ENCODE results near the gene CDCA3. TPM values are rescaled to one million over a fixed set of nuclear protein-coding genes. Genes with fewer than 3 reads are reported as not detected.

Gene CDCA3
- total RNA-seq, 1 donor from 2014 or later, result 5.2 TPM

DNA sequence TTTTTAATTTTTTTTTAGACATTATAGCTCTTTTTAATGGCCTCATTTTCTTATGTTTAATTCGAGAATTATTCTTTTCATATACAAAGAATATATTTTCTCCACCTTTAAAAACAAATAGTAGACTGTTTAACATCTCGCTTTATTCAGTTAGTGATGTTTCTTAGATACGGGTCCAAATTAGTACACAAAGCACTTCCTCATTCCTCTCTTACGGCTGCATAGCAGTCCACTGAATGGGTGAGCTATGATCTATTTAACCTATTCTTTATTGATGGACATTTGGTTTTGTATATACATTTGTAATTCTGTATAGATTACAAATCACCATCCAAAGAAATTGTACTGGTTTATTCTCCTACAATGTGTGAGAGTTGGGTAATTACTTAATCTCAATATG is 37.7 kb downstream of the CDCA3 start:
- Mint-ChIP-seq H3K9me3 (ENCODE audit: unreplicated experiment) (peaks cover 8% of the 10 kb centered on the region), H3K27ac (ENCODE audit: unreplicated experiment) (no peak overlapping the region), H3K4me3 (ENCODE audit: unreplicated experiment) (no peak overlapping the region), H3K27me3 (ENCODE audit: unreplicated experiment) (peaks cover 6% of the 10 kb centered on the region), H3K4me1 (ENCODE audit: low read depth, unreplicated experiment) (peaks cover 4% of the 10 kb centered on the region), H3K36me3 (ENCODE audit: unreplicated experiment) (no peaks in the 10 kb centered on the region)
- DNase-seq, result no peak
- TF ChIP-seq CTCF (IDR thresholded peaks at IDR 0.05; ENCODE audit: partially characterized antibody, unreplicated experiment), result no peak

DNA sequence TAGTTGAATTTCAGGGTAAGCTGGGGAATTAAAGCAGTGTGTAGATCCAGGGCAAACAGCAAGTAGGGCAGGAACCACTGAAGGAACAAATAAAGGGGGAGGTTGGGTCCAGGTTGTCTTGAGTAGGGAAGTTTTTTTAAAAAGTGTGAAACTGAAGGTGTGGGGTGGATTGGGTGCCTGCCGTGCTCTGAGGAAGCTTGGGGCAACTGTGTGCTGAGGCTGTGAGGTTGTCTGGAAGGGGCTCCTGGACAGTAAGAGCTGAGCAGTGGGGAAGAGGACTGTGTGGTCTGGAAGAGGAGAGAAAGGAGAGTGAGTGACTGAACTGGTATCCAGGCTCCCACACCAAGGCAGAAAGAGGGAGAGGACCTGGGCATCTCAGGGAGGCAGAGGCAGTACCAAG is 40.3 kb downstream of the CDCA3 start:
- no peaks in the 10 kb centered on the region for H3K9me3 Mint-ChIP-seq (ENCODE audit: unreplicated experiment)
- DNase-seq, result no peak
- H3K27me3 Mint-ChIP-seq (ENCODE audit: unreplicated experiment), result no peaks in the 10 kb centered on the region
- TF ChIP-seq CTCF (IDR thresholded peaks at IDR 0.05; ENCODE audit: partially characterized antibody, unreplicated experiment), result no peak
- H3K4me1 Mint-ChIP-seq (ENCODE audit: low read depth, unreplicated experiment), result no peaks in the 10 kb centered on the region
- no peak overlapping the region for H3K4me3 Mint-ChIP-seq (ENCODE audit: unreplicated experiment)
- H3K36me3 Mint-ChIP-seq (ENCODE audit: unreplicated experiment), result no peaks in the 10 kb centered on the region
- no peak overlapping the region for H3K27ac Mint-ChIP-seq (ENCODE audit: unreplicated experiment)

DNA sequence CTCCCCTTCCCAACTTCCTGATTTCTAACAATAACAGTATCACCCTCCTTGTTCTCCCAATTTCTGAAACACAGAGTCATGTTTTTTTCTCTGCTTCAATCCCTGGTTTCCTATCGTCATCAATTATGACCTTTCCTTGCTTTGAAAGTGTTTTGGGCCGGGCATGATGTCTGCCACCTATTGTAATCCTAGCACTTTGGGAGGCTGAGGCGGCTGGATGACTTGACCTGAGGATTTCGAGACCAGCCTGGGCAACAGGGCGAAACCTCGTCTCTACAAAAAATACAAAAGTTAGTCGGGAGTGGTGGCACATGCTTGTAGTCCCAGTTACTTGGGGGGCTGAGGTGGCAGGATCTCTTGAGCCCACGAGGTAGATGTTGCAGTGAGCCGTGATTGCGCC is 42.0 kb downstream of the CDCA3 start:
- no peaks in the 10 kb centered on the region for H3K27me3 Mint-ChIP-seq (ENCODE audit: unreplicated experiment)
- H3K36me3 Mint-ChIP-seq (ENCODE audit: unreplicated experiment), result peaks cover 3% of the 10 kb centered on the region
- no peak for DNase-seq
- H3K4me3 Mint-ChIP-seq (ENCODE audit: unreplicated experiment), result no peak overlapping the region
- no peaks in the 10 kb centered on the region for H3K4me1 Mint-ChIP-seq (ENCODE audit: low read depth, unreplicated experiment)
- TF ChIP-seq CTCF (IDR thresholded peaks at IDR 0.05; ENCODE audit: partially characterized antibody, unreplicated experiment), result no peak
- H3K9me3 Mint-ChIP-seq (ENCODE audit: unreplicated experiment), result peaks cover 2% of the 10 kb centered on the region
- H3K27ac Mint-ChIP-seq (ENCODE audit: unreplicated experiment), result no peak overlapping the region

DNA sequence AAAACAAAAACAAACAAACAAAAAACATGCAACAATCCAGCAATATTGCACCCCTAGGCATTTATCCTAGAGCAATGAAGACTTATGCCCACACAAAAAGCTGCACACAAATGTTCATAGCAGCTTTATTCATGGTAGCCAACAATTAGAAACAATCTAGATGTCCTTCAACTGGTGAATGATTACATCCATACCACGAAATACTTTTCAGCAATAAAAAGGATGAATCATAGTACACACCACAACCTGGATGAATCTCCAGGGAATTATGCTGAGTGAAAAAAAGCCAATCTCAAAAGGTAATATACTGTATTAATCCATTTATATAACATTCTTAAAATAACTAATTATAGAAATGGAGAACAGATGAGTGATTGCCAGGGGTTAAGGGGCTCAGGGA is 43.9 kb downstream of the CDCA3 start:
- no peaks in the 10 kb centered on the region for H3K4me1 Mint-ChIP-seq (ENCODE audit: low read depth, unreplicated experiment)
- no peak overlapping the region for H3K4me3 Mint-ChIP-seq (ENCODE audit: unreplicated experiment)
- H3K36me3 Mint-ChIP-seq (ENCODE audit: unreplicated experiment), result peaks cover 5% of the 10 kb centered on the region
- no peak for TF ChIP-seq CTCF (IDR thresholded peaks at IDR 0.05; ENCODE audit: partially characterized antibody, unreplicated experiment)
- no peaks in the 10 kb centered on the region for H3K27me3 Mint-ChIP-seq (ENCODE audit: unreplicated experiment)
- no peak for DNase-seq
- H3K9me3 Mint-ChIP-seq (ENCODE audit: unreplicated experiment), result peaks cover 2% of the 10 kb centered on the region
- no peak overlapping the region for H3K27ac Mint-ChIP-seq (ENCODE audit: unreplicated experiment)

DNA sequence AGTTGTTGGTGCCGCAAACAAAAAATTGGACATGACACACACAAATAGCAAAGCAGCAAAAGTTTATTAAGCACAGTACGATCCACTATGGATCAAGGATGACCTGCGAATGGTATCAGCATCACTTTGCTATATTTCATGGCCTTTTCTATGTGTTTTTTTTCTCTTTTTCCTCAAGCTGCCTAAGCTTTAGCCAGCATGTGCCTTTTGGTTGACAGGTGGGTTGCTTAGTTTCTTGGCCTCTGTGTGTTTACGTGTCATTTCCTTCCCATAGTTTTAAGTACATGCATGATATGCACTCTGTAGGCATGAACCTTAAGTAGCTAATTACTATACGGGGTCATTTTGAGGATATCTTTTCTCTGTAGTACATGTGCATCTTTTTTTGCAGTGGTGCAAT is 51.9 kb downstream of the CDCA3 start:
- Mint-ChIP-seq H3K4me1 (ENCODE audit: low read depth, unreplicated experiment) (peaks cover 5% of the 10 kb centered on the region), H3K27me3 (ENCODE audit: unreplicated experiment) (peaks cover 5% of the 10 kb centered on the region), H3K36me3 (ENCODE audit: unreplicated experiment) (peaks cover 2% of the 10 kb centered on the region), H3K4me3 (ENCODE audit: unreplicated experiment) (no peak overlapping the region), H3K9me3 (ENCODE audit: unreplicated experiment) (peaks cover 1% of the 10 kb centered on the region), H3K27ac (ENCODE audit: unreplicated experiment) (no peak overlapping the region)
- TF ChIP-seq CTCF (IDR thresholded peaks at IDR 0.05; ENCODE audit: partially characterized antibody, unreplicated experiment), result no peak
- no peak for DNase-seq

Other genes with a start within 250 kb of the CDCA3 start
- gene CHD4, start 243.9 kb downstream of the CDCA3 start, total RNA-seq (ENCODE audit: unreplicated experiment), result 957 TPM
- not detected for gene LPAR5, start 215.3 kb downstream of the CDCA3 start, total RNA-seq (ENCODE audit: unreplicated experiment)
- gene ACRBP, start 203.9 kb downstream of the CDCA3 start, total RNA-seq (ENCODE audit: unreplicated experiment), result 2.5 TPM
- 76.9 TPM for gene ING4, start 188.2 kb downstream of the CDCA3 start, total RNA-seq (ENCODE audit: unreplicated experiment)
- gene ZNF384, start 161.9 kb downstream of the CDCA3 start, total RNA-seq (ENCODE audit: unreplicated experiment), result 83.2 TPM
- 48.8 TPM for gene PIANP, start 150.5 kb downstream of the CDCA3 start, total RNA-seq (ENCODE audit: unreplicated experiment)
- 25.9 TPM for gene COPS7A, start 127.2 kb downstream of the CDCA3 start, total RNA-seq (ENCODE audit: unreplicated experiment)
- gene MLF2, start 98.1 kb downstream of the CDCA3 start, total RNA-seq (ENCODE audit: unreplicated experiment), result 228 TPM
- 966 TPM for gene PTMS, start 84.9 kb downstream of the CDCA3 start, total RNA-seq (ENCODE audit: unreplicated experiment)
- 7.3 TPM for gene LAG3, start 78.8 kb downstream of the CDCA3 start, total RNA-seq (ENCODE audit: unreplicated experiment)
- 0.17 TPM for gene CD4, start 61.8 kb downstream of the CDCA3 start, total RNA-seq (ENCODE audit: unreplicated experiment)
- gene GPR162, start 29.5 kb downstream of the CDCA3 start, total RNA-seq (ENCODE audit: unreplicated experiment), result 145 TPM
- gene P3H3, start 22.9 kb downstream of the CDCA3 start, total RNA-seq (ENCODE audit: unreplicated experiment), result 58.4 TPM
- 45.7 TPM for gene GNB3, start 10.4 kb downstream of the CDCA3 start, total RNA-seq (ENCODE audit: unreplicated experiment)
- 141 TPM for gene USP5, start 864 bp upstream of the CDCA3 start, total RNA-seq (ENCODE audit: unreplicated experiment)
- 663 TPM for gene TPI1, start 16.2 kb upstream of the CDCA3 start, total RNA-seq (ENCODE audit: unreplicated experiment)
- 4.3 TPM for gene SPSB2, start 22.0 kb upstream of the CDCA3 start, total RNA-seq (ENCODE audit: unreplicated experiment)
- 2.6 TPM for gene LRRC23, start 53.5 kb upstream of the CDCA3 start, total RNA-seq (ENCODE audit: unreplicated experiment)
- 182 TPM for gene ENO2, start 63.3 kb upstream of the CDCA3 start, total RNA-seq (ENCODE audit: unreplicated experiment)
- 94.6 TPM for gene ATN1, start 76.7 kb upstream of the CDCA3 start, total RNA-seq (ENCODE audit: unreplicated experiment)
- not detected for gene RNU7-1, start 92.5 kb upstream of the CDCA3 start, total RNA-seq (ENCODE audit: unreplicated experiment)
- gene C12orf57, start 92.7 kb upstream of the CDCA3 start, total RNA-seq (ENCODE audit: unreplicated experiment), result 184 TPM
- 3.8 TPM for gene PTPN6, start 100.1 kb upstream of the CDCA3 start, total RNA-seq (ENCODE audit: unreplicated experiment)
- 200 TPM for gene PHB2, start 119.4 kb upstream of the CDCA3 start, total RNA-seq (ENCODE audit: unreplicated experiment)
- 24.2 TPM for gene EMG1, start 119.6 kb upstream of the CDCA3 start, total RNA-seq (ENCODE audit: unreplicated experiment)
- gene LPCAT3, start 167.2 kb upstream of the CDCA3 start, total RNA-seq (ENCODE audit: unreplicated experiment), result 53.3 TPM
- 3.5 TPM for gene C1S, start 209.4 kb upstream of the CDCA3 start, total RNA-seq (ENCODE audit: unreplicated experiment)
- 1.0 TPM for gene C1R, start 241.2 kb upstream of the CDCA3 start, total RNA-seq (ENCODE audit: unreplicated experiment)